Fibroblast of lung (primary cell): Measurements from ENCODE around the gene SDK2. TPM values are rescaled to one million over a fixed set of nuclear protein-coding genes. Genes with fewer than 3 reads are reported as not detected.

Source experiments
- DNase-seq, 2 donors: peaks; one replicate each; pipeline versions ENCODE4 v3.0.0 to v3.0.0-alpha.2; 2010; ENCODE audit warnings: low read depth in 2 of 2
- H2AFZ ChIP-seq: 2 replicates; pipeline ENCODE4 v1.5.1; 2012; ENCODE audit warnings: low read length, control low read depth, inconsistent platforms
- H3K27ac ChIP-seq: 2 replicates; pipeline ENCODE4 v1.5.1; 2011; ENCODE audit warnings: low read length, control low read depth; ENCODE audit not compliant: insufficient read depth
- H3K27me3 ChIP-seq: 2 replicates; pipeline ENCODE4 v1.5.1; 2011; ENCODE audit warnings: mild to moderate bottlenecking, low read length; ENCODE audit not compliant: control insufficient read depth, insufficient read depth
- H3K36me3 ChIP-seq: 2 replicates; pipeline ENCODE4 v1.5.1; 2011; ENCODE audit warnings: low read length; ENCODE audit not compliant: control insufficient read depth, insufficient read depth
- H3K4me1 ChIP-seq: 2 replicates; pipeline ENCODE4 v1.5.1; 2011; ENCODE audit warnings: low read length; ENCODE audit not compliant: control insufficient read depth, insufficient read depth; ENCODE audit errors: extremely low read depth
- H3K4me2 ChIP-seq: 2 replicates; pipeline ENCODE4 v1.5.1; 2011; ENCODE audit warnings: low read length, control low read depth; ENCODE audit not compliant: insufficient read depth; ENCODE audit errors: extremely low read depth
- H3K4me3 ChIP-seq, 4 experiments: fragments of 200-600 bp in 1 of 4; sonication (generic) in 1 of 4; replicated peaks in 1 of 4; 2 replicates each; pipeline ENCODE4 v1.5.1; 2011 to 2016; ENCODE audit warnings: low read length in 4 of 4, low read depth in 3 of 4, mild to moderate bottlenecking in 3 of 4, control low read depth in 2 of 4, inconsistent platforms in 1 of 4, mixed read lengths in 1 of 4; ENCODE audit not compliant: insufficient read depth in 1 of 4; ENCODE audit errors: control extremely low read depth in 1 of 4
- H3K79me2 ChIP-seq: 2 replicates; pipeline ENCODE4 v1.5.1; 2012; ENCODE audit warnings: mild to moderate bottlenecking, low read length, inconsistent platforms; ENCODE audit not compliant: control insufficient read depth, insufficient read depth
- H3K9ac ChIP-seq: 2 replicates; pipeline ENCODE4 v1.5.1; 2011; ENCODE audit warnings: mild to moderate bottlenecking, low read length, control low read depth; ENCODE audit not compliant: insufficient read depth
- H3K9me3 ChIP-seq: 2 replicates; pipeline ENCODE4 v1.5.1; 2012; ENCODE audit warnings: low read depth, low read length; ENCODE audit not compliant: control insufficient read depth, insufficient read depth
- H4K20me1 ChIP-seq: 2 replicates; pipeline ENCODE4 v1.5.1; 2011; ENCODE audit warnings: low read length; ENCODE audit not compliant: control insufficient read depth, insufficient read depth; ENCODE audit errors: extremely low read depth
- CTCF ChIP-seq, 2 donors: IDR thresholded peaks in 1 of 2; conservative IDR thresholded peaks in 1 of 2; 1 replicate in 1 of 2; 2 replicates in 1 of 2; pipeline ENCODE4 v1.5.1; 2011 to 2012; ENCODE audit warnings: low read length in 2 of 2, control low read depth in 1 of 2, inconsistent platforms in 1 of 2, low read depth in 1 of 2, mild to moderate bottlenecking in 1 of 2
- EZH2 ChIP-seq: IDR thresholded peaks from 2 replicates; pipeline ENCODE4 v1.5.1; 2012; ENCODE audit warnings: low read length, control low read depth, mild to moderate bottlenecking; ENCODE audit errors: missing control alignments
- polyA plus RNA-seq, 2 donors: library from polyadenylated mRNA; depleted of rRNA in 1 of 2; stranded (reverse) in 1 of 2; unstranded in 1 of 2; fragments of >200 nt; gene quantifications; 2 replicates each; pipeline ENCODE4 v1.2.1, GENCODE V29; 2011 to 2012; ENCODE audit warnings: missing spikeins in 1 of 2
- total RNA-seq: library from RNA; depleted of rRNA; stranded (reverse); fragments of >200 nt; gene quantifications from 2 replicates; pipeline ENCODE4 v1.2.1, GENCODE V29; 2014

Gene SDK2
- total and polyA plus RNA-seq, 2 donors (not counting 1 experiment from before 2014, with no cell fraction given): under 0.01 to 0.01 TPM

DNA sequence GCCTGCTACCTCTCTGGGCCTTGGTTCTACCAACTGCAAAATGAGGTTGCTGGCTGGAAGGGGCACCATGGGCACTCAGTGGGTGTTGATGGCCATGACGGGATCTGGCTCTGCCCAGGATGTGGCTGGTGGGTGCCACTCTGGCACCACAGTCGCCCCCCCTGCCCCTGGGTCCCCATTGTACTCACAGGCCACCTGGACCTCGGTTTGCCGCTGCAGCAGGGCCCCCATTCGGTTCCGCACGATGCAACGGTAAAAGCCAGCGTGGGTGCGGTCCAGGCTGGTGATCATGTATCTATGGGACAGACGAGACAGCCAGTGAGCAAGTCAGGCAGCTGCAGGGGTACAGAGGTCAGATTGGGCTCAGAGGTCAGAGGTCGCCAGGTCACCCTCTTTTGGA lies 172.3 kb downstream of the SDK2 start:
- Histone ChIP-seq H3K79me2 (no peaks in the 10 kb centered on the region), H3K9ac (no peak overlapping the region), H3K4me3 (no peak overlapping the region), H3K9me3 (no peaks in the 10 kb centered on the region), H3K27me3 (no peaks in the 10 kb centered on the region), H3K4me1 (no peaks in the 10 kb centered on the region), H3K36me3 (no peaks in the 10 kb centered on the region), H2AFZ (no peak overlapping the region), H3K27ac (no peak overlapping the region), H3K4me2 (no peak overlapping the region), H4K20me1 (no peaks in the 10 kb centered on the region)
- no peak for DNase-seq
- TF ChIP-seq EZH2 (no peak), CTCF (conservative IDR thresholded peaks at IDR 0.05 in 1 of 2, IDR thresholded peaks at IDR 0.05 in 1 of 2; ENCODE audit: low read depth in 1 of 2, low read length in 2 of 2) (no peak)

- Histone ChIP-seq H3K27ac (no peak overlapping the region), H3K27me3 (no peaks in the 10 kb centered on the region), H3K4me2 (no peak overlapping the region), H3K4me3 (no peak overlapping the region), H4K20me1 (no peaks in the 10 kb centered on the region), H3K4me1 (no peaks in the 10 kb centered on the region), H3K9ac (no peak overlapping the region), H3K36me3 (no peaks in the 10 kb centered on the region), H3K79me2 (no peaks in the 10 kb centered on the region), H3K9me3 (no peaks in the 10 kb centered on the region), H2AFZ (no peak overlapping the region)
- TF ChIP-seq EZH2 (no peak), CTCF (conservative IDR thresholded peaks at IDR 0.05 in 1 of 2, IDR thresholded peaks at IDR 0.05 in 1 of 2; ENCODE audit: low read depth in 1 of 2, low read length in 2 of 2) (no peak)
- no peak for DNase-seq
These were observed 173.9 kb downstream of the SDK2 start for GRCh38 chr17:73470316-73470826.

DNA sequence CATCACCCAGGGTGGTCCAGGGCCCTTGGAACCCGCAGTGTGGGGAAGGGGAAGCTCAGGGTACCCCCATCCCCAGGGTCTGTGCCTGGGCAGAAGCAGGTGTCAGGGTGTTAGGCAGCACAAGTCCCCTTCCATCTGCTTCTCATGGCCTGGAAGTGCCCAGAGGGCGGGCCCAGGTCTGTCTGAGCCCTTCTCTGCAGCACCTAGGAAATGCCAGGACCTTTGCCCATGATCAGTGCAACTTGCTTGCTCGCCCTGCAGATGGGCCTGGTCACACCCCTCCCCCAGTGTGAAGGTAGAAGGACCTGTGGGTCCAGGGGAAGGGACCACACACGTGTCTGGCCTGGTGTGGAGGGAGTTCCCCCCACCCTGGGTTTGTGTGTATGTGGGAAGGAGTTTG lies 174.9 kb downstream of the SDK2 start:
- no peak for TF ChIP-seq EZH2
- no peak for TF ChIP-seq CTCF (conservative IDR thresholded peaks at IDR 0.05 in 1 of 2, IDR thresholded peaks at IDR 0.05 in 1 of 2; ENCODE audit: low read depth in 1 of 2, low read length in 2 of 2)
- Histone ChIP-seq H3K27ac (no peak overlapping the region), H4K20me1 (no peaks in the 10 kb centered on the region), H3K4me2 (no peak overlapping the region), H3K27me3 (no peaks in the 10 kb centered on the region), H3K9me3 (no peaks in the 10 kb centered on the region), H3K79me2 (no peaks in the 10 kb centered on the region), H3K9ac (no peak overlapping the region), H3K36me3 (no peaks in the 10 kb centered on the region), H2AFZ (no peak overlapping the region), H3K4me1 (no peaks in the 10 kb centered on the region), H3K4me3 (no peak overlapping the region)
- no peak for DNase-seq
